WTC11 (cell line): ENCODE measurements around the gene CACNA1D.

ENCODE experiments used
- ATF3 ChIP-seq: sonication (generic); formaldehyde crosslinking; conservative IDR thresholded peaks from 2 replicates; pipeline ENCODE4 v1.8.1; 2022; ENCODE audit warnings: mild to moderate bottlenecking, missing genetic modification reagents
- CREB1 ChIP-seq: sonication (generic); formaldehyde crosslinking; IDR thresholded peaks from 2 replicates; pipeline ENCODE4 v1.8.0; 2023; ENCODE audit warnings: mild to moderate bottlenecking, missing genetic modification reagents
- CTCF ChIP-seq: fragments of 200-600 bp; IDR thresholded peaks from 2 replicates; pipeline ENCODE4 v1.8.0; 2022; ENCODE audit warnings: antibody characterized with exemption
- FOXK1 ChIP-seq: sonication (generic); formaldehyde crosslinking; IDR thresholded peaks from 2 replicates; pipeline ENCODE4 v1.8.0; 2022; ENCODE audit warnings: mild to moderate bottlenecking, moderate library complexity, missing genetic modification reagents
- FOXP4 ChIP-seq: sonication (generic); formaldehyde crosslinking; IDR thresholded peaks from 2 replicates; pipeline ENCODE4 v1.8.0; 2022; ENCODE audit warnings: mild to moderate bottlenecking, missing genetic modification reagents
- MAX ChIP-seq: sonication (generic); formaldehyde crosslinking; IDR thresholded peaks from 2 replicates; pipeline ENCODE4 v1.8.0; 2022; ENCODE audit warnings: mild to moderate bottlenecking, missing genetic modification reagents
- NFYB ChIP-seq: sonication (generic); formaldehyde crosslinking; conservative IDR thresholded peaks from 2 replicates; pipeline ENCODE4 v1.8.0; 2022; ENCODE audit warnings: low read depth, missing genetic modification reagents
- TP53 ChIP-seq: sonication (generic); formaldehyde crosslinking; IDR thresholded peaks from 2 replicates; pipeline ENCODE4 v1.8.1; 2023; ENCODE audit warnings: mild to moderate bottlenecking, missing genetic modification reagents
- ZBTB43 ChIP-seq: sonication (generic); formaldehyde crosslinking; IDR thresholded peaks from 2 replicates; pipeline ENCODE4 v1.8.1; 2023; ENCODE audit warnings: mild to moderate bottlenecking, missing genetic modification reagents
- TF ChIP-seq, protein P1 (sequence below): sonication (generic); formaldehyde crosslinking; IDR thresholded peaks from 2 replicates; pipeline ENCODE4 v1.8.0; 2023; ENCODE audit warnings: missing genetic modification reagents, mild to moderate bottlenecking, borderline replicate concordance
- TF ChIP-seq, protein P2 (sequence below): sonication (generic); formaldehyde crosslinking; IDR thresholded peaks from 2 replicates; pipeline ENCODE4 v1.8.1; 2022; ENCODE audit warnings: missing genetic modification reagents, borderline replicate concordance
- TF ChIP-seq, protein P3 (sequence below): sonication (generic); formaldehyde crosslinking; IDR thresholded peaks from 2 replicates; pipeline ENCODE4 v1.8.1; 2022; ENCODE audit warnings: low read depth, mild to moderate bottlenecking, moderate library complexity, missing genetic modification reagents, borderline replicate concordance
- TF ChIP-seq, protein P4 (sequence below): fragments of 250-450 bp; sonication (Bioruptor Pico); IDR thresholded peaks from 2 replicates; pipeline ENCODE4 v2.1.2; 2022; ENCODE audit warnings: mild to moderate bottlenecking, moderate library complexity

DNA sequence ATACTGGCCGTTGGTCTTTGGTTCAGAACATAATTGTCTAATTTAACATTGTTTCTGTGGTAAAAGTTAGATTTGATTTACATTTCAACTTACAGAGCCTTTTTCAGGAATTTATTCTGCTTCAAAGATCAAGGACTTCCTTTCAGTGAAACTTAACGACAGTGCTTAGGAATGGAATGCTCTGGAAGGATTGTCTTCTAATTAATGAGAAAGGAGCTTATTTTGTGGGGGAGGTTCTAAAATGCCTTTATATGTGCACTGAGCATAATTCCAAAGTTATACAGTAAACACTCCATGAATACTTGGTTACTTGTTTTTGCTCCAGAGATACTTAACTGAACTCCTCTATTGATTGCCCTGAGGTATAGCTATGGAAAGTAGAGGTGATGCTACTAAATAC lies 75.7 kb downstream of the CACNA1D start:
- TF ChIP-seq MAX (CRISPR knock-in tag) = no peak
- TF ChIP-seq, protein P1, sequence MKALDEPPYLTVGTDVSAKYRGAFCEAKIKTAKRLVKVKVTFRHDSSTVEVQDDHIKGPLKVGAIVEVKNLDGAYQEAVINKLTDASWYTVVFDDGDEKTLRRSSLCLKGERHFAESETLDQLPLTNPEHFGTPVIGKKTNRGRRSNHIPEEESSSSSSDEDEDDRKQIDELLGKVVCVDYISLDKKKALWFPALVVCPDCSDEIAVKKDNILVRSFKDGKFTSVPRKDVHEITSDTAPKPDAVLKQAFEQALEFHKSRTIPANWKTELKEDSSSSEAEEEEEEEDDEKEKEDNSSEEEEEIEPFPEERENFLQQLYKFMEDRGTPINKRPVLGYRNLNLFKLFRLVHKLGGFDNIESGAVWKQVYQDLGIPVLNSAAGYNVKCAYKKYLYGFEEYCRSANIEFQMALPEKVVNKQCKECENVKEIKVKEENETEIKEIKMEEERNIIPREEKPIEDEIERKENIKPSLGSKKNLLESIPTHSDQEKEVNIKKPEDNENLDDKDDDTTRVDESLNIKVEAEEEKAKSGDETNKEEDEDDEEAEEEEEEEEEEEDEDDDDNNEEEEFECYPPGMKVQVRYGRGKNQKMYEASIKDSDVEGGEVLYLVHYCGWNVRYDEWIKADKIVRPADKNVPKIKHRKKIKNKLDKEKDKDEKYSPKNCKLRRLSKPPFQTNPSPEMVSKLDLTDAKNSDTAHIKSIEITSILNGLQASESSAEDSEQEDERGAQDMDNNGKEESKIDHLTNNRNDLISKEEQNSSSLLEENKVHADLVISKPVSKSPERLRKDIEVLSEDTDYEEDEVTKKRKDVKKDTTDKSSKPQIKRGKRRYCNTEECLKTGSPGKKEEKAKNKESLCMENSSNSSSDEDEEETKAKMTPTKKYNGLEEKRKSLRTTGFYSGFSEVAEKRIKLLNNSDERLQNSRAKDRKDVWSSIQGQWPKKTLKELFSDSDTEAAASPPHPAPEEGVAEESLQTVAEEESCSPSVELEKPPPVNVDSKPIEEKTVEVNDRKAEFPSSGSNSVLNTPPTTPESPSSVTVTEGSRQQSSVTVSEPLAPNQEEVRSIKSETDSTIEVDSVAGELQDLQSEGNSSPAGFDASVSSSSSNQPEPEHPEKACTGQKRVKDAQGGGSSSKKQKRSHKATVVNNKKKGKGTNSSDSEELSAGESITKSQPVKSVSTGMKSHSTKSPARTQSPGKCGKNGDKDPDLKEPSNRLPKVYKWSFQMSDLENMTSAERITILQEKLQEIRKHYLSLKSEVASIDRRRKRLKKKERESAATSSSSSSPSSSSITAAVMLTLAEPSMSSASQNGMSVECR (CRISPR knock-in tag) = no peak
- TF ChIP-seq CTCF = no peak
- TF ChIP-seq FOXP4 (CRISPR knock-in tag) = no peak
- no peak for TF ChIP-seq TP53 (CRISPR knock-in tag)
- TF ChIP-seq, protein P2, sequence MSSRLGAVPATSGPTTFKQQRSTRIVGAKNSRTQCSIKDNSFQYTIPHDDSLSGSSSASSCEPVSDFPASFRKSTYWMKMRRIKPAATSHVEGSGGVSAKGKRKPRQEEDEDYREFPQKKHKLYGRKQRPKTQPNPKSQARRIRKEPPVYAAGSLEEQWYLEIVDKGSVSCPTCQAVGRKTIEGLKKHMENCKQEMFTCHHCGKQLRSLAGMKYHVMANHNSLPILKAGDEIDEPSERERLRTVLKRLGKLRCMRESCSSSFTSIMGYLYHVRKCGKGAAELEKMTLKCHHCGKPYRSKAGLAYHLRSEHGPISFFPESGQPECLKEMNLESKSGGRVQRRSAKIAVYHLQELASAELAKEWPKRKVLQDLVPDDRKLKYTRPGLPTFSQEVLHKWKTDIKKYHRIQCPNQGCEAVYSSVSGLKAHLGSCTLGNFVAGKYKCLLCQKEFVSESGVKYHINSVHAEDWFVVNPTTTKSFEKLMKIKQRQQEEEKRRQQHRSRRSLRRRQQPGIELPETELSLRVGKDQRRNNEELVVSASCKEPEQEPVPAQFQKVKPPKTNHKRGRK (CRISPR knock-in tag) = no peak
- no peak for TF ChIP-seq CREB1 (CRISPR knock-in tag)
- TF ChIP-seq, protein P3, sequence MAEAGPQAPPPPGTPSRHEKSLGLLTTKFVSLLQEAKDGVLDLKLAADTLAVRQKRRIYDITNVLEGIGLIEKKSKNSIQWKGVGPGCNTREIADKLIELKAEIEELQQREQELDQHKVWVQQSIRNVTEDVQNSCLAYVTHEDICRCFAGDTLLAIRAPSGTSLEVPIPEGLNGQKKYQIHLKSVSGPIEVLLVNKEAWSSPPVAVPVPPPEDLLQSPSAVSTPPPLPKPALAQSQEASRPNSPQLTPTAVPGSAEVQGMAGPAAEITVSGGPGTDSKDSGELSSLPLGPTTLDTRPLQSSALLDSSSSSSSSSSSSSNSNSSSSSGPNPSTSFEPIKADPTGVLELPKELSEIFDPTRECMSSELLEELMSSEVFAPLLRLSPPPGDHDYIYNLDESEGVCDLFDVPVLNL (CRISPR knock-in tag) = no peak
- TF ChIP-seq NFYB (CRISPR knock-in tag) = no peak
- TF ChIP-seq, protein P4, sequence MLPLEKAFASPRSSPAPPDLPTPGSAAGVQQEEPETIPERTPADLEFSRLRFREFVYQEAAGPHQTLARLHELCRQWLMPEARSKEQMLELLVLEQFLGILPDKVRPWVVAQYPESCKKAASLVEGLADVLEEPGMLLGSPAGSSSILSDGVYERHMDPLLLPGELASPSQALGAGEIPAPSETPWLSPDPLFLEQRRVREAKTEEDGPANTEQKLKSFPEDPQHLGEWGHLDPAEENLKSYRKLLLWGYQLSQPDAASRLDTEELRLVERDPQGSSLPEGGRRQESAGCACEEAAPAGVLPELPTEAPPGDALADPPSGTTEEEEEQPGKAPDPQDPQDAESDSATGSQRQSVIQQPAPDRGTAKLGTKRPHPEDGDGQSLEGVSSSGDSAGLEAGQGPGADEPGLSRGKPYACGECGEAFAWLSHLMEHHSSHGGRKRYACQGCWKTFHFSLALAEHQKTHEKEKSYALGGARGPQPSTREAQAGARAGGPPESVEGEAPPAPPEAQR (CRISPR knock-in tag) = no peak
- TF ChIP-seq ZBTB43 (CRISPR knock-in tag) = no peak
- TF ChIP-seq FOXK1 (CRISPR knock-in tag) = no peak
- TF ChIP-seq ATF3 (CRISPR knock-in tag) = no peak
